Measurements from ENCODE around the gene TMED4.
"Not testable (repeated sequence)": the region's sequence is repeated elsewhere in the genome, so short reads cannot be mapped to it uniquely, and the experiment has no call there.

Gene TMED4

GRCh38 chr7:44565795-44566559, 16.1 kb downstream of the TMED4 start:
- H3K4me1 ChIP-seq (ENCODE audit: control insufficient read depth, insufficient read depth, low read length), result peaks cover 8% of the 10 kb centered on the region; the same call in 1 of the 2 replicates
- H3K9me3 ChIP-seq (ENCODE audit: control insufficient read depth, insufficient read depth, low read depth, low read length), result no peaks in the 10 kb centered on the region
- H3K36me3 ChIP-seq (ENCODE audit: control insufficient read depth, insufficient read depth, low read length), result peaks cover 69% of the 10 kb centered on the region
- no peak overlapping the region for H3K9ac ChIP-seq (ENCODE audit: low read length)
- no peak overlapping the region for H3K27ac ChIP-seq (ENCODE audit: low read depth, low read length)
- no peak overlapping the region for H3K4me3 ChIP-seq (ENCODE audit: low read depth, low read length)
- no peaks in the 10 kb centered on the region for H3K27me3 ChIP-seq (ENCODE audit: control insufficient read depth, insufficient read depth, low read length)

- Histone ChIP-seq H3K9ac (ENCODE audit: low read length) (no peak overlapping the region), H3K36me3 (ENCODE audit: control insufficient read depth, insufficient read depth, low read length) (peaks cover 62% of the 10 kb centered on the region), H3K27ac (ENCODE audit: low read depth, low read length) (no peak overlapping the region), H3K27me3 (ENCODE audit: control insufficient read depth, insufficient read depth, low read length) (no peaks in the 10 kb centered on the region), H3K4me1 (ENCODE audit: control insufficient read depth, insufficient read depth, low read length) (peaks cover 8% of the 10 kb centered on the region; the same call in 1 of the 2 replicates), H3K9me3 (ENCODE audit: control insufficient read depth, insufficient read depth, low read depth, low read length) (no peaks in the 10 kb centered on the region), H3K4me3 (ENCODE audit: low read depth, low read length) (no peak overlapping the region)
Observed at GRCh38 chr7:44565097-44565794, 16.8 kb downstream of the TMED4 start.

- Histone ChIP-seq H3K4me1 (ENCODE audit: control insufficient read depth, insufficient read depth, low read length) (peaks cover 8% of the 10 kb centered on the region; the same call in 1 of the 2 replicates), H3K36me3 (ENCODE audit: control insufficient read depth, insufficient read depth, low read length) (peaks cover 56% of the 10 kb centered on the region), H3K9ac (ENCODE audit: low read length) (no peak overlapping the region), H3K4me3 (ENCODE audit: low read depth, low read length) (no peak overlapping the region), H3K27me3 (ENCODE audit: control insufficient read depth, insufficient read depth, low read length) (no peaks in the 10 kb centered on the region), H3K9me3 (ENCODE audit: control insufficient read depth, insufficient read depth, low read depth, low read length) (no peaks in the 10 kb centered on the region), H3K27ac (ENCODE audit: low read depth, low read length) (no peak overlapping the region)
Observed at GRCh38 chr7:44564606-44565005, 17.4 kb downstream of the TMED4 start.

GRCh38 chr7:44563171-44563679, 18.8 kb downstream of the TMED4 start:
- Histone ChIP-seq H3K9me3 (ENCODE audit: control insufficient read depth, insufficient read depth, low read depth, low read length) (no peaks in the 10 kb centered on the region), H3K36me3 (ENCODE audit: control insufficient read depth, insufficient read depth, low read length) (peaks cover 42% of the 10 kb centered on the region), H3K4me1 (ENCODE audit: control insufficient read depth, insufficient read depth, low read length) (peaks cover 8% of the 10 kb centered on the region; the same call in 1 of the 2 replicates), H3K27ac (ENCODE audit: low read depth, low read length) (no peak overlapping the region), H3K4me3 (ENCODE audit: low read depth, low read length) (no peak overlapping the region), H3K27me3 (ENCODE audit: control insufficient read depth, insufficient read depth, low read length) (no peaks in the 10 kb centered on the region), H3K9ac (ENCODE audit: low read length) (no peak overlapping the region)

- not testable (repeated sequence) for H3K27ac ChIP-seq (ENCODE audit: low read depth, low read length); H3K9me3 ChIP-seq (ENCODE audit: control insufficient read depth, insufficient read depth, low read depth, low read length); H3K4me3 ChIP-seq (ENCODE audit: low read depth, low read length); H3K9ac ChIP-seq (ENCODE audit: low read length); H3K4me1 ChIP-seq (ENCODE audit: control insufficient read depth, insufficient read depth, low read length); H3K27me3 ChIP-seq (ENCODE audit: control insufficient read depth, insufficient read depth, low read length)
- peaks cover 35% of the 10 kb centered on the region for H3K36me3 ChIP-seq (ENCODE audit: control insufficient read depth, insufficient read depth, low read length)
Observed at GRCh38 chr7:44562622-44562962, 19.4 kb downstream of the TMED4 start.

GRCh38 chr7:44561962-44562621, 19.9 kb downstream of the TMED4 start:
- H3K4me1 ChIP-seq (ENCODE audit: control insufficient read depth, insufficient read depth, low read length), result peaks cover 8% of the 10 kb centered on the region; the same call in 1 of the 2 replicates
- no peaks in the 10 kb centered on the region for H3K27me3 ChIP-seq (ENCODE audit: control insufficient read depth, insufficient read depth, low read length)
- no peak overlapping the region for H3K27ac ChIP-seq (ENCODE audit: low read depth, low read length)
- H3K9ac ChIP-seq (ENCODE audit: low read length), result no peak overlapping the region
- no peak overlapping the region for H3K4me3 ChIP-seq (ENCODE audit: low read depth, low read length)
- peaks cover 30% of the 10 kb centered on the region for H3K36me3 ChIP-seq (ENCODE audit: control insufficient read depth, insufficient read depth, low read length)
- H3K9me3 ChIP-seq (ENCODE audit: control insufficient read depth, insufficient read depth, low read depth, low read length), result no peaks in the 10 kb centered on the region

GRCh38 chr7:44561481-44561880, 20.6 kb downstream of the TMED4 start:
- H3K36me3 ChIP-seq (ENCODE audit: control insufficient read depth, insufficient read depth, low read length), result peaks cover 24% of the 10 kb centered on the region
- peaks cover 8% of the 10 kb centered on the region; the same call in 1 of the 2 replicates for H3K4me1 ChIP-seq (ENCODE audit: control insufficient read depth, insufficient read depth, low read length)
- H3K9me3 ChIP-seq (ENCODE audit: control insufficient read depth, insufficient read depth, low read depth, low read length), result no peaks in the 10 kb centered on the region
- H3K4me3 ChIP-seq (ENCODE audit: low read depth, low read length), result no peak overlapping the region
- H3K27me3 ChIP-seq (ENCODE audit: control insufficient read depth, insufficient read depth, low read length), result no peaks in the 10 kb centered on the region
- H3K9ac ChIP-seq (ENCODE audit: low read length), result no peak overlapping the region
- H3K27ac ChIP-seq (ENCODE audit: low read depth, low read length), result no peak overlapping the region

GRCh38 chr7:44559485-44559884, 22.5 kb downstream of the TMED4 start:
- no peak overlapping the region for H3K4me3 ChIP-seq (ENCODE audit: low read depth, low read length)

GRCh38 chr7:44557485-44557884, 24.5 kb downstream of the TMED4 start:
- H3K9me3 ChIP-seq (ENCODE audit: control insufficient read depth, insufficient read depth, low read depth, low read length), result no peaks in the 10 kb centered on the region
- H3K4me1 ChIP-seq (ENCODE audit: control insufficient read depth, insufficient read depth, low read length), result peaks cover 8% of the 10 kb centered on the region; the same call in 1 of the 2 replicates
- no peak overlapping the region for H3K9ac ChIP-seq (ENCODE audit: low read length)
- H3K27ac ChIP-seq (ENCODE audit: low read depth, low read length), result no peak overlapping the region
- no peaks in the 10 kb centered on the region for H3K27me3 ChIP-seq (ENCODE audit: control insufficient read depth, insufficient read depth, low read length)
- H3K36me3 ChIP-seq (ENCODE audit: control insufficient read depth, insufficient read depth, low read length), result no peaks in the 10 kb centered on the region
- H3K4me3 ChIP-seq (ENCODE audit: low read depth, low read length), result no peak overlapping the region

More at GRCh38 chr7:44559485-44559884, 22.5 kb downstream of the TMED4 start:
- Histone ChIP-seq H3K36me3 (ENCODE audit: control insufficient read depth, insufficient read depth, low read length) (peaks cover 6% of the 10 kb centered on the region), H3K9ac (ENCODE audit: low read length) (no peak overlapping the region), H3K4me1 (ENCODE audit: control insufficient read depth, insufficient read depth, low read length) (peaks cover 8% of the 10 kb centered on the region; the same call in 1 of the 2 replicates), H3K27ac (ENCODE audit: low read depth, low read length) (no peak overlapping the region), H3K27me3 (ENCODE audit: control insufficient read depth, insufficient read depth, low read length) (no peaks in the 10 kb centered on the region), H3K9me3 (ENCODE audit: control insufficient read depth, insufficient read depth, low read depth, low read length) (no peaks in the 10 kb centered on the region)

GRCh38 chr7:44555350-44555749, 26.7 kb downstream of the TMED4 start:
- H3K4me1 ChIP-seq (ENCODE audit: control insufficient read depth, insufficient read depth, low read length), result no peaks in the 10 kb centered on the region
- no peak overlapping the region for H3K4me3 ChIP-seq (ENCODE audit: low read depth, low read length)
- H3K9me3 ChIP-seq (ENCODE audit: control insufficient read depth, insufficient read depth, low read depth, low read length), result no peaks in the 10 kb centered on the region
- no peaks in the 10 kb centered on the region for H3K36me3 ChIP-seq (ENCODE audit: control insufficient read depth, insufficient read depth, low read length)
- no peak overlapping the region for H3K9ac ChIP-seq (ENCODE audit: low read length)
- no peaks in the 10 kb centered on the region for H3K27me3 ChIP-seq (ENCODE audit: control insufficient read depth, insufficient read depth, low read length)
- H3K27ac ChIP-seq (ENCODE audit: low read depth, low read length), result no peak overlapping the region
